Neural progenitor cell (in vitro differentiated cells): ENCODE measurements around the gene ARPP21.

Experiments used
- CTCF ChIP-seq: fragments of 200-600 bp; sonication (generic); IDR thresholded peaks from 2 replicates; pipeline ENCODE4 v1.5.1; 2017; ENCODE audit warnings: antibody characterized with exemption, mild to moderate bottlenecking
- EZH2 ChIP-seq: fragments of 200-600 bp; sonication (generic); IDR thresholded peaks from 2 replicates; pipeline ENCODE4 v1.6.1; 2017; ENCODE audit warnings: antibody characterized with exemption, mild to moderate bottlenecking, moderate library complexity

DNA sequence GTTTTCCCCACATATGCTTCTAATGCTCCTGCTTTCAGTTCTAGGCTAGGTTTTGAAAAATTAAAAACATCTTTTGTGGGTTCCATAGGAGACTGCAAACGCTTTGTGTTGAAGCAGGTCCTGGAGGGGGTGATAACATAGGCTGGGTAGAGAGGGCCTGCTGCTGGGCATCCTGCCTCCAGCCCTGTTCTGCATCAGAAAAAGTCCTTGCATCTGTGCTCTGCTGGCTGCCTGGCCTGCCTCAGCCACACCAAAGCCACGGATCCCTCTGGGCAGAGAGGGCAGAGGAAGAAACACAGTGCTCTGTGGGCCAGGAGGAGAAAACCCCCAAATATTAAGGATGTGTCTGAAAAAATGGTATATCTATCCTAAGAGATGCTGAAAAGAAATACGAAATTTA, 3.9 kb upstream of the ARPP21 start:
- TF ChIP-seq EZH2 (no peak), CTCF (no peak)
